A673 (cell line): ENCODE results near the gene GALNT14. TPM values are rescaled to one million over a fixed set of nuclear protein-coding genes. Genes with fewer than 3 reads are reported as not detected.

Source experiments
- BruUV-seq: library from RNA; stranded (reverse); fragments of 400-500 nt; replicated peaks from 2 replicates; lab custom pipeline; 2021; lab: Mats Ljungman, UMichigan
- CTCF ChIA-PET: fragments of 300-600 bp; sonication (Branson Sonifier 250); formaldehyde crosslinking; loops from one replicate; lab custom pipeline; 2022; ENCODE audit warnings: antibody characterized with exemption; lab: Charles Lee
- POLR2A ChIA-PET: fragments of 300-600 bp; sonication (Branson Sonifier 250); formaldehyde crosslinking; loops from one replicate; lab custom pipeline; 2022; ENCODE audit warnings: antibody characterized with exemption; ENCODE audit not compliant: low non-redundant PET; lab: Charles Lee
- DNase-seq: peaks from one replicate; pipeline ENCODE4 v3.0.0-alpha.2; 2015; ENCODE audit warnings: low spot score
- H3K27ac ChIP-seq: fragments of 200-600 bp; sonication (generic); 2 replicates; pipeline ENCODE4 v1.5.1; 2016; ENCODE audit warnings: mixed run types, low read depth, mild to moderate bottlenecking, mixed read lengths, antibody characterized with exemption, low read length; ENCODE audit not compliant: poor library complexity, severe bottlenecking
- H3K27me3 ChIP-seq: fragments of 200-600 bp; sonication (generic); replicated peaks from 2 replicates; pipeline ENCODE4 v1.6.1; 2017; ENCODE audit warnings: mixed run types, low read depth, mild to moderate bottlenecking, mixed read lengths, antibody characterized with exemption, low read length; ENCODE audit not compliant: insufficient read depth, poor library complexity
- H3K36me3 ChIP-seq: fragments of 200-600 bp; sonication (generic); 2 replicates; pipeline ENCODE4 v1.6.1; 2016; ENCODE audit warnings: mixed run types, mild to moderate bottlenecking, mixed read lengths, antibody characterized with exemption, low read length; ENCODE audit not compliant: insufficient read depth, poor library complexity, severe bottlenecking
- H3K4me1 ChIP-seq: fragments of 200-600 bp; sonication (generic); 2 replicates; pipeline ENCODE4 v1.6.1; 2017; ENCODE audit warnings: mixed run types, mild to moderate bottlenecking, mixed read lengths, antibody characterized with exemption, low read length; ENCODE audit not compliant: insufficient read depth, poor library complexity, severe bottlenecking
- H3K4me3 ChIP-seq: fragments of 200-600 bp; sonication (generic); 2 replicates; pipeline ENCODE4 v1.5.1; 2016; ENCODE audit warnings: low read depth, mixed run types, mild to moderate bottlenecking, mixed read lengths, low read length; ENCODE audit not compliant: poor library complexity, severe bottlenecking
- H3K9me3 ChIP-seq: fragments of 200-600 bp; sonication (generic); 2 replicates; pipeline ENCODE4 v1.6.1; 2016; ENCODE audit warnings: mixed run types, low read depth, mild to moderate bottlenecking, mixed read lengths, antibody characterized with exemption, low read length; ENCODE audit not compliant: poor library complexity, severe bottlenecking
- EZH2 ChIP-seq: fragments of 200-600 bp; sonication (generic); IDR thresholded peaks from 2 replicates; pipeline ENCODE4 v1.6.1; 2017; ENCODE audit warnings: borderline replicate concordance, low read depth, mild to moderate bottlenecking, mixed read lengths, antibody characterized with exemption, low read length; ENCODE audit not compliant: poor library complexity, severe bottlenecking
- intact Hi-C: fragments of 100-400 bp; cut with micrococcal nuclease; formaldehyde crosslinking; loops from one replicate; pipeline ENCODE4 v1.10.0; 2022; ENCODE audit not compliant: unreplicated experiment
- total RNA-seq: library from RNA; stranded (reverse); gene quantifications from 2 replicates; pipeline ENCODE4 v1.2.3, GENCODE V29; 2021
- TF ChIP-seq, protein P1 (sequence below): fragments of 300-800, 200-600 bp; sonication (generic); conservative IDR thresholded peaks from 2 replicates; pipeline ENCODE4 v1.5.1; 2017; ENCODE audit warnings: low read depth, mild to moderate bottlenecking, antibody characterized with exemption, low read length, moderate library complexity, mixed read lengths

GALNT14 gene
- total RNA-seq, 1 experiment from 2014 or later: 9.7 TPM

- CTCF ChIA-PET: no interaction called here
- TF ChIP-seq, protein P1, sequence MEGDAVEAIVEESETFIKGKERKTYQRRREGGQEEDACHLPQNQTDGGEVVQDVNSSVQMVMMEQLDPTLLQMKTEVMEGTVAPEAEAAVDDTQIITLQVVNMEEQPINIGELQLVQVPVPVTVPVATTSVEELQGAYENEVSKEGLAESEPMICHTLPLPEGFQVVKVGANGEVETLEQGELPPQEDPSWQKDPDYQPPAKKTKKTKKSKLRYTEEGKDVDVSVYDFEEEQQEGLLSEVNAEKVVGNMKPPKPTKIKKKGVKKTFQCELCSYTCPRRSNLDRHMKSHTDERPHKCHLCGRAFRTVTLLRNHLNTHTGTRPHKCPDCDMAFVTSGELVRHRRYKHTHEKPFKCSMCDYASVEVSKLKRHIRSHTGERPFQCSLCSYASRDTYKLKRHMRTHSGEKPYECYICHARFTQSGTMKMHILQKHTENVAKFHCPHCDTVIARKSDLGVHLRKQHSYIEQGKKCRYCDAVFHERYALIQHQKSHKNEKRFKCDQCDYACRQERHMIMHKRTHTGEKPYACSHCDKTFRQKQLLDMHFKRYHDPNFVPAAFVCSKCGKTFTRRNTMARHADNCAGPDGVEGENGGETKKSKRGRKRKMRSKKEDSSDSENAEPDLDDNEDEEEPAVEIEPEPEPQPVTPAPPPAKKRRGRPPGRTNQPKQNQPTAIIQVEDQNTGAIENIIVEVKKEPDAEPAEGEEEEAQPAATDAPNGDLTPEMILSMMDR: no peak
- TF ChIP-seq EZH2: no peak
Measured at GRCh38 chr2:31124904-31125303, 13.3 kb downstream of the GALNT14 start.

GRCh38 chr2:31122133-31122532 lies 16.1 kb downstream of the GALNT14 start:
- Histone ChIP-seq H3K9me3 (no peaks in the 10 kb centered on the region), H3K36me3 (no peaks in the 10 kb centered on the region), H3K27me3 (no peaks in the 10 kb centered on the region), H3K4me1 (no peaks in the 10 kb centered on the region), H3K27ac (no peak overlapping the region), H3K4me3 (no peak overlapping the region)
- CTCF ChIA-PET: no interaction called here
- BruUV-seq: no TSS peak
- POLR2A ChIA-PET: no interaction called here
- TF ChIP-seq EZH2: no peak
- TF ChIP-seq, protein P1: no peak
- DNase-seq: no peak
- intact Hi-C loops: no loop called here

More at GRCh38 chr2:31124904-31125303, 13.3 kb downstream of the GALNT14 start:
- H3K4me3 ChIP-seq: no peak overlapping the region
- peaks cover 6% of the 10 kb centered on the region for H3K4me1 ChIP-seq
- no TSS peak for BruUV-seq
- H3K36me3 ChIP-seq: no peaks in the 10 kb centered on the region
- no peaks in the 10 kb centered on the region for H3K27me3 ChIP-seq
- POLR2A ChIA-PET: no interaction called here
- intact Hi-C loops: no loop called here
- H3K27ac ChIP-seq: no peak overlapping the region
- no peaks in the 10 kb centered on the region for H3K9me3 ChIP-seq
- no peak for DNase-seq

DNA sequence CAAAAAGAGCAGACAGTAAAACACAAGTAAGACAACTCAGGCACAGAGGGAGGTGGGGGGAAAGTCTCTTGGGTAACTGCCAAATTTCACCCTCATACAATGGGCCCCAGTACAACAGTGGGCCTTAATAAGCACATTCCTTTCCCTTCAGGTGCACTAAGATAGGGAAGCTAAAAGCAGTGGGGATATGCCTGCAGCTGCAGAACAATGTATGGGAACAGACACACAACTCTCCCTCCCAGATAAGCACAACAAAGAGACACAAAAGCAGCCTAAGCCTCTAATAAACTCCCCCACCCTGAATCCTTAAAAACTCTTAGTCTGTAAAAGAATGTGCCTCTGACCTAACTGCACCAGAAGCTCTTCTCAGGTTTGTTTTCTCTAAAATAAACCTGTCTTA lies 24.5 kb downstream of the GALNT14 start:
- Histone ChIP-seq H3K4me3 (no peak overlapping the region), H3K4me1 (no peaks in the 10 kb centered on the region), H3K9me3 (no peaks in the 10 kb centered on the region), H3K27me3 (no peaks in the 10 kb centered on the region), H3K27ac (no peak overlapping the region), H3K36me3 (no peaks in the 10 kb centered on the region)
- no TSS peak for BruUV-seq
- CTCF ChIA-PET: no interaction called here
- intact Hi-C loops: no loop called here
- TF ChIP-seq EZH2: no peak
- TF ChIP-seq, protein P1: no peak
- DNase-seq: no peak
- POLR2A ChIA-PET: no interaction called here
